Lower leg skin (tissue), 3 donors: ENCODE measurements around the gene CTSH.

ENCODE experiments used
- CTCF ChIP-seq, 3 donors: fragments of 450-650 bp; IDR thresholded peaks; one replicate each; pipeline ENCODE4 v1.5.1; 2016; ENCODE audit warnings: antibody characterized with exemption in 3 of 3, mild to moderate bottlenecking in 3 of 3, moderate library complexity in 2 of 3
- POLR2A ChIP-seq, 2 donors: fragments of 450-650 bp; IDR thresholded peaks; one replicate each; pipeline ENCODE4 v1.6.1; 2016 to 2017; ENCODE audit warnings: antibody characterized with exemption in 2 of 2, mild to moderate bottlenecking in 1 of 2, moderate library complexity in 1 of 2

- no peak for TF ChIP-seq POLR2A (IDR thresholded peaks at IDR 0.05)
- TF ChIP-seq CTCF (IDR thresholded peaks at IDR 0.05), result no peak
Measured at GRCh38 chr15:78993257-78993930, 48.5 kb upstream of the CTSH start.
